Measurements from ENCODE around the gene MYRFL. TPM values are rescaled to one million over a fixed set of nuclear protein-coding genes. Genes with fewer than 3 reads are reported as not detected.

MYRFL gene
- total RNA-seq, 1 experiment from 2014 or later, result 1.3 TPM

- TF ChIP-seq ZNF263 (CRISPR knock-in tag; IDR thresholded peaks at IDR 0.05; ENCODE audit: low read depth) (no peak), USF2 (CRISPR knock-in tag; IDR thresholded peaks at IDR 0.05) (no peak), JUN (CRISPR knock-in tag; IDR thresholded peaks at IDR 0.05) (no peak), GTF2I (CRISPR knock-in tag; conservative IDR thresholded peaks at IDR 0.05) (no peak), SP1 (CRISPR knock-in tag; conservative IDR thresholded peaks at IDR 0.05) (no peak), TCF7 (CRISPR knock-in tag; IDR thresholded peaks at IDR 0.05; ENCODE audit: low read depth) (no peak), MXD4 (CRISPR knock-in tag; IDR thresholded peaks at IDR 0.05; ENCODE audit: borderline replicate concordance) (no peak)
Observed at GRCh38 chr12:69837191-69837590, 12.2 kb downstream of the MYRFL start (continued).

- CTCF ChIA-PET, result no interaction called here
- POLR2A ChIA-PET, result no interaction called here
Observed at GRCh38 chr12:69837657-69838415, 12.8 kb downstream of the MYRFL start.

More at GRCh38 chr12:69837657-69838415, 12.8 kb downstream of the MYRFL start:
- TF ChIP-seq TEAD4 (CRISPR knock-in tag; IDR thresholded peaks at IDR 0.05) (no peak), NR2C2 (CRISPR knock-in tag; IDR thresholded peaks at IDR 0.05) (no peak), FOXP1 (CRISPR knock-in tag; IDR thresholded peaks at IDR 0.05; ENCODE audit: borderline replicate concordance) (no peak), ZNF281 (CRISPR knock-in tag; IDR thresholded peaks at IDR 0.05) (no peak), MLX (CRISPR knock-in tag; IDR thresholded peaks at IDR 0.05) (no peak), GTF2I (CRISPR knock-in tag; conservative IDR thresholded peaks at IDR 0.05) (no peak), ZNF121 (CRISPR knock-in tag; IDR thresholded peaks at IDR 0.05) (no peak), TEAD1 (CRISPR knock-in tag; IDR thresholded peaks at IDR 0.05) (no peak), USF2 (CRISPR knock-in tag; IDR thresholded peaks at IDR 0.05) (no peak), ARID4B (CRISPR knock-in tag; IDR thresholded peaks at IDR 0.05; ENCODE audit: borderline replicate concordance) (no peak)
- no peaks in the 10 kb centered on the region for H3K36me3 Mint-ChIP-seq
- no peak for ATAC-seq
- H3K9me3 Mint-ChIP-seq, result no peaks in the 10 kb centered on the region
- H3K27me3 Mint-ChIP-seq (ENCODE audit: low read depth), result no peaks in the 10 kb centered on the region
- H3K4me1 Mint-ChIP-seq, result no peaks in the 10 kb centered on the region
- DNase-seq (ENCODE audit: low spot score), result no peak
- H3K4me3 Mint-ChIP-seq, result no peak overlapping the region
- no peak overlapping the region for H3K27ac Mint-ChIP-seq

Measured in WTC11 (cell line).